Gastrocnemius medialis (tissue), 4 donors: ENCODE data around the gene HABP2.

ENCODE experiments used
- CTCF ChIP-seq, 5 experiments: fragments of 450-650 bp in 3 of 5; fragments of 200-600 bp in 2 of 5; sonication (generic) in 2 of 5; IDR thresholded peaks in 4 of 5; conservative IDR thresholded peaks in 1 of 5; 1 replicate in 4 of 5; 2 replicates in 1 of 5; pipeline ENCODE4 v1.5.1; 2016 to 2019; ENCODE audit warnings: antibody characterized with exemption in 5 of 5, mild to moderate bottlenecking in 3 of 5, moderate library complexity in 3 of 5
- POLR2A ChIP-seq, 2 donors: fragments of 450-650 bp; IDR thresholded peaks; one replicate each; pipeline ENCODE4 v1.6.1; 2017; ENCODE audit warnings: antibody characterized with exemption in 2 of 2, mild to moderate bottlenecking in 2 of 2, moderate library complexity in 2 of 2

DNA sequence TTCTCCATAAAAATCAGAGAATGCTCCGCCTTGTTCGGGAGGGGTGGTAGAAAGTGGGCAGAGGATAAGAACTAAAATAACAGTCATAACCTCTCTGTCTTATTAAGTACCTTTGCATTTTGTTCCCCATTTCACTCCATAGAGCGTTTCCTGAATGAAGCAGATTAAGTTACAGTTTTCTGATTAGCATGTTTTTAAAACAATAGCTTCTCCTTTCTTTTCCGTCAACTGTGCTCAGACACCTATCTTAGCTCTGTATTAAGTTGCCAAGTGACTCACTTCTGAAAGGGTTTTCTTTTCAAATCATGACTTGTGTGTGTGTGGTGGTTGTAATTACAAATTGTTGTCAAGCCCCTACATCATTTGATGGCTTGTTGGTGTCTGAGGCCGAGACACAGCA lies 1.4 kb downstream of the HABP2 start:
- TF ChIP-seq CTCF (IDR thresholded peaks at IDR 0.05 in 4 of 5, conservative IDR thresholded peaks at IDR 0.05 in 1 of 5) (no peak), POLR2A (IDR thresholded peaks at IDR 0.05) (no peak)
